NCI-H1417 treated with DMSO at 0.1 percent for 48 hours (cell line): ENCODE results near the gene LRIG3.
"Not testable (repeated sequence)": the region's sequence is repeated elsewhere in the genome, so short reads cannot be mapped to it uniquely, and the experiment has no call there.

ENCODE experiments used
- DNase-seq: peaks from one replicate; lab custom pipeline; 2025; lab: John Stamatoyannopoulos, UW

The LRIG3 gene

DNA sequence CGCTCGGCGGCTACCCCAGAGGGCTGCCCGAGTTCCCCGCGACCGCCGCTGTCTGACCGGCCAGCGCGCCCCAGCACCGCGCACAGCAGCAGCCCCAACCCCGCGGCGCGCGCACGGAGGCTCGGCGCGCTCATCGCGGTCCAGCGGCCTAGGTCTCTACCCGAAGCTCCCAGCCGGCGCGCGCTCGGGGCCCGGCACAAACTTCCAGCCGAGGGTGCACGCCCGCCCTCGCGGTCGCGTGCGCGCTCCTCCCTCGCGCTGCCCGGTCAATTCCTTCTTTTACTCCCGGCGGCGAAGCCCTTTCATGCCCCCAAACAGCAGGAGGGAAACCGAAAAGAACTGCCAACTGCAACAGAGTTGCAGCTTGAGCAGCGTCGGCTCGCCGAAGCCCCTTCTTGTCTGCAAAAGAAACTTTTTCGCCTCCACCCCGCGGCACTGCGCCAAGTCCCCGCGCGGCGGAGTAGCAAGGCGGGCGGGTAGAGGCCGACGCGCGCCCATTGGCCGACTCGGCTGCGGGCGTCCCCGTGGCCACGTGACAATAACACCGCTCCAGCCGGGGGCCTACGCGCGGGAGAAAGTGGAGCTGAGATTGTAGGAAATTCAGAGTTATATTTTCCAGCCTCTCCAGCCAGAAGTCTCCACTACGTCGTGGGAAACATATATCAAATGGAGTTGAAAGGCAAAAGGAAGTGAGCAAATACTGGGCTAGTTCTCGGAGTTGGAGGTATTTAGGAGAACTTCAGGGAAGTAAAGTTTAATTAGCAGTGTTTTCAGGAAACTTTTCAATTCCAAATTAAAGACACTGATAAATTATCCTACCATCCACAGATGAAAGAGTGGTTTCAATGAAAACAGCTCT is at the start of gene LRIG3:
TSS of gene LRIG3 (minus strand) at position 403 of the 859 bp plus-strand sequence. CDS start at position 134, 269 bp downstream.
- peak; percentile 56 for DNase-seq

DNA sequence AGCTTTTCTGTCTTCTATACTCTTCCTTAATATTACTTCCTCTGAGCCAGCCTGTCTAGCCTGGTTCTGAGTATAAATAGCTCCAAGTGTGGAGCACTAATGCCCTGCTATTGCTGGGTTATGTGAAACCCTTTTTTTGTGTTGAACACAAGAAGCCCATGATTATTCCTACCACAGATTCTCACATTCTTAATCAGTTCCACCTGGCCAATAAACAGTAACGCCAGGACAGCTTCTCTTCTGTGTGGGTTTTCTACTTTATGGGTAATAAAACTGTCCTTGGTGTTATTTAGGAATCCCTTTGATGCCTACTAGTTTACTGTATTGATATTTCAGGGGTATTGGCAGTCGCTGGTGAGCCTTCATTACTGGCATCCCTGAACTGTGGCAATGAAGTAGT is 48.9 kb upstream of the LRIG3 start:
- DNase-seq = no peak

GRCh38 chr12:58967561-58967960 is 47.3 kb upstream of the LRIG3 start:
- no peak for DNase-seq

DNA sequence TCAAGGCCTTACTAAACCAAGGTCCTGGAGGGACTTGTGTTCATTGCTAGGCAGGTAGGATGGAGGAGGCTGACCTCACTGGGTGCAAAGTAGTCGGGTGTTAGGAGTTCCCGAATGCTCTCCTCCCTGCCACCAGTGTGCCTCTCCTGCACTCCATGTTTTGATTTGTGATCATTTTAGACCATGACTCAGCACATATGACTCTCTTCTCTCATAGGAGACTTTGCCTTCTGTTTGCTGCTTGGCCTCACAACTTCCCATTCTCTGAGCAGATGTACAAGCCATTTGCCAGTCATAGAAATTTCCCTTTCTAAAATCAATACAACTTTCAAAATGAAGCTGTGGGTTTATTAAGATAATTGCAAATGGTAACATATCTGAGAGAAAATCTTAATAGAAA is 46.6 kb upstream of the LRIG3 start:
- no peak for DNase-seq

DNA sequence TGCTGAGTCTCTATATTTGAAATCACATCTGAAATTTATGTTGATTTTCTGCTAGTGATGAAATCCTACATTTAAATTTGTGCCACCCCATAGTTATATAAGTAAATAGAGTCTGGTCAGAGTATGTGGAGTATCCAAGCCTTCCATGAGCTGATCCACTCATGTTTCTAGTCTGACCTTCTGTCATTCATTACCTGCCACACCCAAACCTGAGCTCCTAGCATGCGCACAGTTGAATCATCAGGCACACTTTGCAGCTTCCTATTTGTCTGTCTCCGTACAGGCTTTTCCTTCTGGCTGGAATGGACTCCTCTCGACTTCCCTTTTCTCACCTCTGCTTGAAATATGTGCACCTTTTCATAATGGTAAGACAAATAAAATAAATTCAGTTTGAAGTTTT is 45.3 kb upstream of the LRIG3 start:
- DNase-seq = no peak

GRCh38 chr12:58963844-58964243 is 43.5 kb upstream of the LRIG3 start:
- DNase-seq = no peak

- no peak for DNase-seq
Measured at GRCh38 chr12:58961906-58962305, 41.6 kb upstream of the LRIG3 start.

DNA sequence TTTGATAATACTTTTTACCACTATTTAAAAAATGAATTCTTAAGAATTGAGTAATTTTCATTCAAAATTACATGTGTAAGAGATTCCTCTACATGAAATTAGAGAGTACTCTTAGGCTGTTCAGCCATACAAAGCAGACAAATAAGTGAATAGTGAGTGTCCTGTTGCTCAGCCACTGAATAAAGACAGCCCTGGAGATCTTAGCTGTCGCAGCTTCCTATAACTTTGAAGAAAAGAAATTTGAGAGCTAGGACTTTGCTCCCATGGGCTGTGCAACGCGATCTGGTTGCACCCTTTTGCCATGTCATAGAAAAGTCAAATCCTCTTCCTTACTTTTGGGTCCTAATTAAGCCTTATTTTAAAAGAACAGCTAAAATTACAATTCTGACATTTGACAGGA is 40.9 kb upstream of the LRIG3 start:
- no peak for DNase-seq

- DNase-seq = no peak
Measured at GRCh38 chr12:58959639-58960300, 39.5 kb upstream of the LRIG3 start.

DNA sequence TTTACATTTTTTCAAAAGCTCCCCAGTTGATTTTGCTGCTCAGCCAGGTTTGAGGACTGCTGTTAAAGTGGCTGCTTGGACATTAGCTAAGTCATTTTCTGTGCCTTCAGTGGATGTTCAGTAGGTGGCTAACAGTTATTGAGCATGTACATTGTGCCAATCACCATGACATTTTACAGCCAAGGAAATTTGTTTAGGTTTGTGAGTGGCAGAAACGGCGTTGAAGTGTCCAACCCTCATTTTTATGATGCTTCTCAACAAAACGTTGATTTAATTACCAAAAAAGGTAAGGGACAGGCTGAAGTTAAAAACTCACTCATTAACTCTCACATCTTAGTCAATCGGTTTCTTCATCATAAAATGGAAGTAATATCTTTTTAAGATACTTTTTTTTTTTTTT is 37.0 kb upstream of the LRIG3 start:
- DNase-seq = no peak

GRCh38 chr12:58955849-58956248 is 35.5 kb upstream of the LRIG3 start:
- DNase-seq = no peak

GRCh38 chr12:58954002-58954401 is 33.7 kb upstream of the LRIG3 start:
- DNase-seq = no peak

DNA sequence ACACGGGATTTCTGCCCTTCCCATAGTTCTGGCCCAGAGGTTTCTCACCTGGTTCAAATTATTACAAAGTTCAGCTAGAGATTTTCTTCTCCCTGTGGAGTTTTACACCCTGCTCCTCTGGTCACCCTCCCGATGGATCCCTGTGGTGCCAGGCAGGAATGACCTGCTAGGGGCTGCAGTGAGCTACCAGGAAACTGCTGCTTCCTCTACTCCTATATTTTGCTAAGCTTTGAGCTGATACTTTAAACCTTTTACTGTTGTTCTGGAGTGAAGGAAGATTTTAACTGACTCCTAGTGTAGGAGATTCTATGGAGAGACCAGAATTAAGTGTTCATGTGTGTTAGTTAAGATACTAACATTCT is 30.4 kb upstream of the LRIG3 start:
- no peak for DNase-seq

GRCh38 chr12:58949954-58950738 is 29.8 kb upstream of the LRIG3 start:
- DNase-seq = not testable (repeated sequence)

GRCh38 chr12:58943079-58943478 is 22.8 kb upstream of the LRIG3 start:
- no peak for DNase-seq

DNA sequence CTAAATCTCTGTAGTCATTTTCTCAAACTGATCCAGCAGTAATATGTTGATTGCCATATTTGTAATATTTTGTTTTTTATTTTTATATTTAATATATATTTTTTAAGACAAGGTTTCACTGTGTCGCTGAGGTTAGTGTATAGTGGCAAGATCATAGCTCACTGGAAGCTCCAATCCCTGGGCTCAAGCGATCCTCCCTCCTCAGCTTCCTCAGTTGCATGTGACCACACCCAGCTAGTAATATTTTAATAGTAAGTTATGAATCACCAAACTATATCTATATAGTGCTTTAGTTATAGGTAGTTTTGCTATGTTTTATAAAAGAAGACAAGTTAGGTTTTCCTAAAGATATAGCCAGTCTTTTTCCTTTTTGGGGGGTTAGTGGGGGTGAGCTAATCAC is 22.0 kb upstream of the LRIG3 start:
- DNase-seq = no peak

DNA sequence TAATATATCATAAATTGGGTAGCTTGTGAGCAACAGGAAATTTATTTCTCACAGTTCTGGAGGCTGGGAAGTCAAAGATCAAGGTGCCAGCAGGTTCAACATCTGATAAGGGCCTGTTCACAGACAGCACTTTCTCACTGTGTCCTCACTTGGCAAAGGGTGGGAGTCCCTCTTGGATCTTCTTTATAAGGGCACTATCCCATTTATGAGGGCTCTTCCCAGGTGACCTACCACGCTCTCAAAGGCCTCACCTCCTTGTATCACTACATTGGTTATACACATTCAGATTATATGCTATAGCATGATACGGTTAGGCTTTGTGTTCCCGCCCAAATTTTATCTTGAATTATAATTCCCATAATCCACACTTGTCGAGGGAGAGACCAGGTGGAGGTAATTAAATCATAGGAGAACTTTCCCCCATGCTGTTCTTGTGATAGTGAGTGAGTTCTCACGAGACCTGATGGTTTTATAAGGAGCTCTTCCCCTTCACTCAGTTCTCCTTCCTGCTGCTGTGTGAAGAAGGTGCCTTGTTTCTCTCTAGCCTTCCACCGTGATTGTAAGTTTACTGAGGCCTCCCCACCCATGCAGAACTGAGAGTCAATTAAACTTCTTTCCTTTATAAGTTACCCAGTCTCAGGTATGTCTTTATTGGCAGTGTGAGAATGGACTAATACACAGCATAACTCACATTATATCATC is 19.2 kb upstream of the LRIG3 start:
- DNase-seq = no peak

DNA sequence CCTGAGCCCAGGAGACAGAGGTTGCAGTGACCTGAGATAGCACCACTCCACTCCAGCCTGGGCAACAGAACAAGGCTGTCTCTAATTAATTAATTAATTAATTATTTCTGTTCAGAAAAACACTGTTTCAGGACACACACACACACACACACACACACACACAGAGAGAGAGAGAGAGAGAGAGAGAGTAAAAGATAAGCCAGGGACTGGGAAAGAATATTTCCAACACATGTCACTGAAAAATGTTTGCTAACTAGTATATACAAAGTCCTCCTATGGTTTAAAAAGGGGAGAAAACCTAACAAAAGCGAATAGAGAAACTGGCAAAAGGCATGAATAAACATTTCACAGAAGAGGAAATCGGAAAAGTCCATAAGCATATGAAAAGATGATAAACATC is 18.1 kb upstream of the LRIG3 start:
- DNase-seq = no peak

DNA sequence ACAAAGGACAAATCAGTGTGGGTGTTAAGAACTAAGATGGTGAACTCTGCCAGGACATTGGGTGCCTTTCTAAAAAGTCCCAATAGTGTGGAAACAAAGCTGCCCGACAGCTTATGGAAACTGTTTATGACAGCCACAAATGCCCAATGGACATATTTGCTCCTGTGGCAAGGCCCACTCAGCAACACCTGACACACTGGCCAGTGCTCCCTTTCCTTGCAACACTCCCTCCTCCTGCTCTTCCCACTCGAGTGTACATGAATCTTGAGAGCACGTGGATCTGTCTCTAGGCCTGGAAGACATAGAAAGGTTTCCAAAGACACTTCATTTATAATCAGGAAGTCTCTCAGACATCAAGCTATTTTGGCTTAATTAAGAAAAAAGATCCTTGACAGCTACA is 14.2 kb upstream of the LRIG3 start:
- no peak for DNase-seq

DNA sequence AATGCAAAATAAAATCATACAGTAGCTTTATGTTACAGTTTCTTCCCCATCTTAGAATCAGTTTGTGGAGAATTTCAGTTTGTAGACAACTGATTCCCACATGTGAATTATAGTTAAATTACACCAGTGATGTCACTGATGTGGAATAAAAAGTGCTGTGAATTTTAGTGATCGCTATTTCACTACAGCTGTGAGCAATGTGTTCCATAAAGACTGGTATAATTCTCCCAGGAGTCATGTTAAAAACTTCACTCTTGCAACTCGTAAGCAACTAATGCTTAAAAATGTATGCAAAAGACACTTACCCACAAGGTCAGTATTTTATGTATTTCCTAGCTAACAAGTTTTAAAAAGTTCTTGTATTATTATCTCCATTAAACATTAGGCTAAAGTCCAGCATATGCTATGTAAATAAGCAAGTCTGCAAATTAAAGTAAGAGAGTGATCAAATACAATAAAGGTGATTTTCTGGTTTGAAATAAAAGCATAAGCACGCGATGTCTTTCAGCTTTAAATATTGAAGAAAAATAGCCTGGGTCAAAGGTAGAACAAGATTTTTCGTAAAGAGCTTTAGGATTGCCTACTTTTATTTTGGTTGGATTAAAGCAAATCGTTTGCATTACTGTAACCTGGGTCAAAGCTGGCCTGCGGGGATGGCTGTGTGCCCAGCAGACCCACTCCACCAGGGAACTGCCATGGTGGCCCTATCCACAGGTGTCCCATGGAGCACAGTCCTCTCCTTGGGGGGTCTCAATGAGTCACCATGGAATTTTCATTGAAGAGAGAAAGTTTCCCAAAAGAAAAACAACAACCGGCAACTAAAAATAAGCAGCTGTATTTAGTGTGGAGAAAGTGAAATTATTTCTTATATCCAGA is 12.7 kb upstream of the LRIG3 start:
- DNase-seq = no peak

DNA sequence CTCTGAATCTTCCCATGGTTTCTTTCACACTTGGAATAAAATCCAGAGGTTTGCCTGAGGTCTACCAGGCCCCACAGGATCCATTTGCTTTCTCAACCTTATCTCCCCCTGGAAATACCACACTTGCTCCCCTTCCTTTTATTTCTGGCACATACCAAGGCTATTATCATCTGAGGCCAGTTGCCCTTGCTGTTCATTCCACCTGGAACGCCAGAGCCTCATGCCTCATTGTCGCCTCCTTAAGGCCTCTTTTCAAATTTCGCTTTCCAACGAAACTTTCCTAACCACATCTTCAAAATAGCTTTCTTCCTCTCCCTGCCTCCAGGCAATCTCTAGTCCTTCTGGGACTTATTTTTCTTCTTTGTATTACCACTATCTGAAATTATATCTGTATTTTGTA is 11.2 kb upstream of the LRIG3 start:
- DNase-seq = no peak
